Left renal pelvis (tissue), 4 donors: ENCODE results near the gene ARSA. TPM values are rescaled to one million over a fixed set of nuclear protein-coding genes. Genes with fewer than 3 reads are reported as not detected.
"Not testable (repeated sequence)": the region's sequence is repeated elsewhere in the genome, so short reads cannot be mapped to it uniquely, and the experiment has no call there.

Experiments
- DNase-seq, 4 donors: peaks; one replicate each; pipeline ENCODE4 v3.0.0-alpha.2; 2013; ENCODE audit warnings: low read depth in 4 of 4, low spot score in 3 of 4
- polyA plus RNA-seq, 4 donors: library from polyadenylated mRNA; unstranded; fragments of 120-200 nt; gene quantifications; one replicate each; pipeline ENCODE4 v1.2.1, GENCODE V29; 2013; ENCODE audit not compliant: insufficient read length in 4 of 4

Gene ARSA
- 10 to 100 TPM in 3 of 4 donors, 1 to 10 TPM in 1; 6.3 to 26.6 (median 13.4) TPM for polyA plus RNA-seq

DNA sequence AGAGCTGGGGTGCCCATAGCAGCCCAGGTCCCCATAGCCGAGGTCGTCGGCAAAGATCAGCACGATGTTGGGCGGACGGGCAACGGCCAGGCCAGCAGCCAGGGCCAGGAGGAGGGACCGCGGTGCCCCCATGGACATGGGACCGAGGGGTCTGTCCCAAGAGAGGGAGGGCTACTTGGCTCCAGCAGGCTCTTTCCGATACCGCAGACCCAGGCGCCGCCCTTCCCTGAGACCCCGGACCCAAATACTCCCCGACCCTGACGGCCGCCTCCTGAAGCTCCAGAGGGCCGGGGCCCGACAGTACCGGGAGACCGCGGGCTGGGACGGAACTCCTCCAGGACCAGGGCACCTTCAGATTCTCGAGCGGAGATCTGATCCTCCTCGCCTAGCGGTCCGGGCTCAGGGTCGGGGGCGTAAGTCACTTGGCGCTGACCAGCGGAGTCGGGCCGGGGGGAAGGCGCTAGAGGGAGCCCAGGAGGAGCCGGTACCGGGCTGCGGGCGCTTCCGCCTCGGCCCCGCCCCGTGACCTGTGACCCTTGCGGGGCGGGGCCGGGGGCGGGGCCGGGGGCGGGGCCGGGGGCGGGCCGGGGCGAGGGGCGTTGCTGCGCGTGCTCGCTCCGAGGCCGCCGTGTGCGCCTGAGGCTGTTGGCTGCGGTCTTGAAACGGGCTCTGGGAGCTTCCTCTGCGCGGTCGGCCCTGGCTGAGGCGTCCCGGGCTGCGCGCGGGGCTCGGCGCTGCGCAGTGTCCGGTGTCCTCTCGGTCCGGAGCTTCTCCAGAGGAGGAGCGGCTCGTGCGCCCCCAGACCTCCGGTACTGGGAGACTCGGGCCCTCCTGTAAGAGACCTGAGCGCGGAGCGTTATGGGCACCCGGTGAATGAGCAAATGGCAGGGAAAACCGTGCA is at the start of gene ARSA:
Gene ARSA (minus strand): TSS at position 511 of the 901 bp plus-strand sequence. CDS start 373 bp downstream, at position 138.
- DNase-seq, result peak; percentile 43 to 59 (median 52)

DNA sequence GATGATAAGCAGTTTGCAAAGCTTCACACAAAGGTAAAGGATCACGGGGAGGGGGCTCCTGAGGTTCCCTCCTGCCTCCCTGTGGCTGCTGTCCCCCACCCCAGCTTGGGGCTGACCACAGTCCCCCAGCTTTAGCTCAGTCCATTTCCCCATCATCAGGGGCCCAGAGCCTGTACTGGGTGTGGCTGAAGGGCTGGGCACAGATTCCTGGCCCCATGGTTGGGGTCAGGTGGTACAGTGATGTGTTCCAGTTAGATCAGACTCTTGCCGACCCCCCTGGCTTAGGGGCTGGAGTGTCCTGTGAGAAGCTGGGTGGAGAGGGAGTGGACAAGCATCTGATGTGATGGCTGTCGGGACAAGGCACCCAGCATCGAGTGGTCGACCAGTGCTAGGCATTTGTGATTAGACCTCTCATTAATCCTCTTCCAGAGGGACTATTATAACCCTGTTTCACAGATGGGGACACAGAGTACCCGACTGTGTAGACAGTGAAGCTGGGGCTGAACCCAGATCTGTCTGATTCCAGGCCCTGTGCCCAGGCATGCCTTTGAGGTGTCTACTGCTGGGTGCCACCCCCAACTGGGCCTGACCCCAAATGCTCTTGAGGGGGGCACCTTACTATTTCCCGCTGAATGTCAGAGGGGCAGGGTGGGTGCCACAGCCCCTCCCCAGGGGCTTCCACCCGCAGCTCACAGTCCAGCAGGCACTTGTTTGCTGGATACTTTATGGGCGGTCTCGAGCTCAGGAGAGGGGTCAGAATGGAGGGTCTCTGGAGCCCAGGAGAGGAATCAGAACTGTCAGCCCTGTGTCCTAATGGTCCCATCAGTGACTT is 48.9 kb upstream of the ARSA start:
- DNase-seq, result no peak

DNA sequence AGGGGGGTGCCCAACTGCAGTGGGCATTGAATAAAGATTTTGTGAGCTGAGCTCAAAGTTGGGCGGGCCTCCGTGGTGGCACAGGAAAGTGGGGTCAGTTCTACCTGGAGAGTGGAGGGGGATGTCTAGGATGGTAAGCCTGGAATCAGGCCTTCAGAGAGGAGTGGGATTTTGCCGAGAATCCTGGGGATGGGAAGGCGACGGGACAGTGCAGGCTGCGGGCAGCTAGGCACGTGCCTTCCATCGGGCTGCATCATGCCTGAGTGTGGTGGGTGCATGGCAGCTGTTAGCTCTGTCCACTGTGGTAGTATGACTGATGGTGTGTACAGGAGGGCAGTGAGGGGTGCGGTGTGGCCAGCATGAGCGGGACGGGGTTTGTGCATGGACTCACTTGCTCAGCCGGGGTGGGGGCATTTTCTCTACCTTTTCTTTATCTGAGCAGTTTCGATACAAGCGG is 48.3 kb upstream of the ARSA start:
- DNase-seq, result no peak

DNA sequence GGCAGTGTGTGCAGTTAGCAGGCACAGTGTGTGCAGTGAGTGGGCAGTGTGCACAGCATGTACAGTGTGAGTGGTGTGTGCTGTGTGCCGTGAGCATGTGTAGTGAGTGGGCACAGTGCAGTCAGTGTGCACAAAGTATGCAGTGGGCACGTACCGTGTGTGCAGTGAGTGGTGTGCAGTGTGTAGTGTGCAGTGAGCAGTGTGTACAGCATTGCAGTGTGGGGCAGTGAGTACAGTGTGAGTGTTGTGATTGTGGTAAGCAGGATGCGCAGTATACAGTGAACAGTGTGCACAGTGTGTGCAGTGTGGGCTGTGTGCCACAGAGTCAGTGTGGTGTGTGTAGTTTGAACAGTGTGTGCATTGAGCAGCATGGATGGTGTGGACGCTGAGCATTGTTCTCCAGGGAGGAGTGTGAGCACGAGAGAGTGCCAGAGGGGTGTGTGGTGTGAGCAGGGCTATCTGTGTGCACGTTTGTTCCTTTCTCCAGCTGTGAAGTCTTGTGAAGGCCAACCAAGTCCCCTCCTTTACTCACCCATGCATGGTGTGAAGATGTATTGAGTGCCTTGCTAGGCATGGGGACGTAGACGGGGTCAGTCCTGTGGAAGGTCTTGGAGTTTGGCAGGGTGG is 47.7 kb upstream of the ARSA start:
- DNase-seq, result no peak

DNA sequence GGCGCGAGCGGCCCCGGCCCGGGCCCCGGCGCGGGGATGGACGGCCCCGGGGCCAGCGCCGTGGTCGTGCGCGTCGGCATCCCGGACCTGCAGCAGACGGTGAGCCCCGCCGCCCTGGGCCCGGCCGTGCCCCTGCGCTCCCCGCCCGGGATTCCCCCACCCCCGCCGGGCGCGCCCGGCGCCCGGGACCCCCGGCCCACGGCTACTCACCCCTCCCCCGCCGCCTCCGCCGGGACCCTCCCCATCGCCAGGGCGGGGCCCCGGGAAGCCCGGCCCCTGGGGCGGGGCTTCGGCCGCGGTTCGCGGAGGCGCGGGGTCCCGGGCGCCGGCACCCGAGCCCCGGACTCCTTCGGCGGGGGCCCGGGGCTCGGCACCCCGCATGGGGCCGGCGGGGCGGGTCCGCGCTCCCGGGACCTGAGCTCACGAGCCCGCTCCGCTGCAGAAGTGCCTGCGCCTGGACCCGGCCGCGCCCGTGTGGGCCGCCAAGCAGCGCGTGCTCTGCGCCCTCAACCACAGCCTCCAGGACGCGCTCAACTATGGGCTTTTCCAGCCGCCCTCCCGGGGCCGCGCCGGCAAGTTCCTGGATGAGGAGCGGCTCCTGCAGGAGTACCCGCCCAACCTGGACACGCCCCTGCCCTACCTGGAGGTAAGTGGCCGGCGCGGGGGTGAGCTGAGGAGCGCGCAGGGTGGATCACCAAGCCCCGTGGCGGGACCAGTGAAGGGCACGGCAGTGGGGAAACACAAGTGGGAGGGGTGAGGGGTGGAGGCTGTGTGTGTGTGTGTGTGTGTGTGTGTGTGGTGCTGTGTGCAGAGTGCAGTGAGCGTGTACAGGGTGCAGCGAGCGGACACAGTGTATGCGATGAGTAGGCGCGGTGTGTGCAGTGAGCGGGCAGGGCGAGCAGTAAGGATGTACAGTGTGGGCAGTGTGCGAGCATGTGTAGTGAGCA is 46.9 kb upstream of the ARSA start:
- no peak for DNase-seq

DNA sequence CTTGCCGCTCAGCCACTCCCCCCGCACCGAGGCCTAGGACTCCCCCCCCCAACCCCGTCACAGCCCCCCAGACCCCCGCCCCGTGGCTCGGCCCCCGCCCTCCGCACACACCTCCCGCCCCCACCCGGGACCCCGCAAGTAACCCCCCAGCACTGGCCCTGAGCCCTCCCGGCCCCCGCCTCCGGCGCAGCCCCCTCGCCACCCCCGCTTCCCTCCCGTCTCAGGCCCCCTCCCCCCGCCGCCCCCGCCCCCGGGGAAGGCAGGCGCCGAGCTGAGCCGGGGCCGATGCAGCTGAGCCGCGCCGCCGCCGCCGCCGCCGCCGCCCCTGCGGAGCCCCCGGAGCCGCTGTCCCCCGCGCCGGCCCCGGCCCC is 46.2 kb upstream of the ARSA start:
- no peak for DNase-seq

DNA sequence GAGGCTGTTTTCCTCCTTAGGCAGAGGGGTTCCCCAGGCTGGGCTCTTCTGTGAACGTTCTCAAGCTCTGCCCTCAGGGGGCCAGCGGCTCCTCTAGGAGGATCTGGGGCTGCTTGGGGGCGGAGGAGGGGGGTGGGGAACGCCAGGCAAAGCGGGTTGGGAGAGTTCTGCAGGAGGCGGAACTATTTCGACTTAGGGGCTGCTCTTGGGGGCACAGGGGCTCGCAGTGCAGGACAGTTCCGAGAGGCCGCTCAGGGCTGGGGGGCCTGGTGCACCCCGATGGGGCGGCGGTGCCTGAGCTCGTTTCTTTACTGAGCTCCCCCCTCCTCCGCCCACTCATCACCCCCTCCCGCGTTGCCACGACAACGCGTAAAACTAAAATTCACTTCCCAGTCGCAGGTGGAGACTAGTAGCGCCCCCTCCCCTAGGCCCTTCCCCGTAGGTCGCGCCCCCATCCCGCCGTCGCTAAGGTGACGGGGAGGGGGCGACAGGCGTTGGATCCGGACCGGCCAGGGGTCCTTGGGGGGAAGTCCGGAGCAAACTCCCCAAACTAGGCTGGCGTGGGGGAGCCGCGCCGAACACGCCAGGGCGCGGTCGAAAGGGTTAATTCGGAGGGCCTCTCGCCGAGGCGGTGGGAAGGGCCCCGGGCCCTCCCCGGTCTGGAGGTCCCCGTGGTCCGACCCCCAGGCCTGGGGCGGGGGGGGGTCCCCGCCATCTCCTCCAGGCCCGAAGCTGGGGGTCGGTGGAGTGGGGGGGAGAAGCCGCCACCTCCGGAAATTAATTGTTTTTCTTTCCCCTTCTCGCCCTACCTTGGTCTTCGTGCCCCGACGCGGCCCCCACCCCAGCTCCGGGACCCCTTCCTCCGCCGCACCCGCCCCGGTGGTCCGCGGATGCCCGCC is 45.5 kb upstream of the ARSA start:
- DNase-seq, result no peak

DNA sequence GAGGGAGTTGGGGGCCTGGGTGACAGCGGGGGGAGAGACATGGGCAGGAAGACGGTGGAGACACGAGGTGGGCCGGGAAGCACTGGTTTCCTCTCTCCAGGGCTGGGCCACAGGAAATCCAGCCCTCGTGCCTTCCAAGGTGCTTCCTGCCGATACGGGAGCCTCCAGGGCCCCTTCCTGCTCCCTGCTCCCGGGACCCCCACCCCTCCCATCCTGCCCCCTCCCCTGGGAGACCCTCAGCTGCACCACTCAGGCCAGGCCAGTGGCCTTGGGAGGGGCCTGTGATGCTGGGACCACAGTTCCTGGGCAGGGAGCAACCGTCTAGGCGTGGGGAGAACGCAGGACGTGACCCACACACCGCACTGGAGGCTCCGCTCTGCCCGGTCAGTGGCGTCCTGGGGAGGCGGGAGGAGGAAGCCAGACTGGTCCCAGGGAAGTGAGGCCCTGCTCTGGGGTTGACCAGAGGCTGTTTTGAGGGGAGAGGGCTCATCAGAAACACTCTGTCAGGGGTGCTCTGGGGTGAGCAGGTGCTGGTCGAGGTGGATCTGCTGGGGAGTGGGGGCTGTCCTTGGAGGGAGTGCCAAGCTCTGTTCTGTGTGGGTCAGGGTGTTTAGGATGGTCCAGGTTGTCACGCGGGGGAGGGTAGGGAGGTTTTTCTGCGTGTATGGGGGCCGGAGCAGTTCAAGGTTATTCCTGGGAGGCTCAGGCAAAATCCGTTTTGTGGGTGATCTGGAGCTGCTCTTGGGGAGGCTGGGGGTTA is 44.7 kb upstream of the ARSA start, which contains the start of gene SHANK3:
Gene SHANK3 (plus strand): TSS at position 353 of the 760 bp plus-strand sequence.
- no peak for DNase-seq

DNA sequence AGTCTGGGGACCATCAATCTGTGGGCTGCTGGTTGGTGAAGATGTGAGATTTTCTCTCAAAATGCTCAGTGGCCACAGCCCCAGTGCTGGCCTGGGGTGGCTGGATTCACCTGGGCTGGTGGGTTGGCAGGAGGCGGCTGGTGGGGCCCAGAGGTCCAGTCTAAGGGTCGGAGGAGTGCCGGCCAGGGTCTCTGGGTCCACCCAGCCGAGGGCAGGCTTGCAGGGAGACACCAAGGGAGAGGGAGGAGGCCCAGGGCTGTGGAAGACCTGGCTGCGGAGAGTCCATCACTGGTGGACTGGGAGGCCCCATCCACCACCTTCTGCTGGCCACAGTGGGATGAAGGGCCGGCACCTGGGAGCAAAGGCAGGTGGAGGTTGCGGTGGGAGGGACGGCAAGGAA is 44.1 kb upstream of the ARSA start:
- DNase-seq, result no peak

DNA sequence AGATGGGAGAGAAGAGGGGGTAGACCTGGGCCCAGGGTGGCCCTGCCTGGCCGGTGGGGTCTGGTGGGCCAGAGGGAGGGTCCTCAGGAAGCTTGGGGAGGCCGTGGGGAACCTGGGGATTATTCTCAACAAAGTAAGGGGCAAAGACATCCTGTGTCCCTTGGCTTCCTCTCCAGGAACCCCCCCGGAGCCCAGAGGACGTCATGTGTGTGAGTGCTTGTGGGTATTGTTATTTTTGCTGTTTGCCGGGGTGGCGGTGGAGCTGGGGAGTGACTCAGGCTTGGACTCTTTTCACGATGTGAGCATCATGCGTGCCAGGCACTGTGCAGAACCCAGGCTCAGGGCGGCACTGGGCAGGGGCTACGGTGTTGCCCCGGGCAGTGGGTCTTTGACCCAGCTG is 43.7 kb upstream of the ARSA start:
- DNase-seq, result no peak

DNA sequence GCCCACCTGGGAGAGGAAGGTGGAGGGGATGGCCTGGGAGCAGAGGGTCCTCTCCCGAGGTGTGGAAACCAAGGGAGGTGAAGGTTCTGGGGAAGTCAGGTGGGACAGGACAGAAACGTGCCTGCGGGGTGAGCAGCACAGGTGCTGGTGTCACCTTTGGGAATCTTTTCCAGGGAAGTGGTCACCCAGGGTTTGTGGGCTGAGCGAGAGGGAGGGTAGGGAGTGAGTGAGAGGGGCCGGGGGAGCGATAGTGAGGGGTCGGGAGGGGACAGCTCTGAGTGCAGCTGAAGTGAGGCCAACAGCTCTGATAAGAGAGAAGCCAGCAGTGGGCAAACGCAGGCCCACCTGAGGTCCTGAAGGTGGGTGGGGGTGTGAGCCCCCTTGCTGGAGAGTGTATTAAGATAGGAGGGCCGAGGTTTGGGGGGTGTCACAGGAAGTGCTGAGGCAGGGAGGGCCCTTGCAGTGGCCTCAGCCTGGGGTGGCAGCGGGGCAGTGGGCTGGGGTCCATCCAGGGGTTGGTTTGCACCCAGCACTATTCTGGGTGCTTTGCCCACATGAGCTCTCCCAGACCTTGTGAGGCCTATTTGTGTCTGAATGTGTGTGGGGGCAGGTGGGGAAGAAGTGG is 43.1 kb upstream of the ARSA start:
- DNase-seq, result no peak

DNA sequence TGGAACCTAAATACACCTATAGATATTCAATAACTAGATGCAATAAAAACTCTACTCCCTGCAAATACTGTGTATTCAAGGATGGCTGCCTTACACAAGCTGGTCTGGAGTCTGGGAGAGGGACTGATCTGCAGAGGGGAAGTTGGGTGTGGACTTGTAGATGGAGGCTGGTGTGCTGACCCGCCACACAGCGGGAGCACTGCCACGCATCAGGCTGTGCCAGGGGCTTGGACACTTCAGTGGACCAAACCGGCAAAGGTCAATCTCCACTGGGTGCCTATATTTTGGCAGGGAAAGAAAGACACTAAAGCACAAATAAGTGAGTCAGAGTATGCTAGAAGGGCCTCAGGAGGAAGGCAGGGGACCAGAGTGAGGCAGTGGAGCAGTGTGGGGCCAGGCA is 42.6 kb upstream of the ARSA start:
- DNase-seq, result no peak

DNA sequence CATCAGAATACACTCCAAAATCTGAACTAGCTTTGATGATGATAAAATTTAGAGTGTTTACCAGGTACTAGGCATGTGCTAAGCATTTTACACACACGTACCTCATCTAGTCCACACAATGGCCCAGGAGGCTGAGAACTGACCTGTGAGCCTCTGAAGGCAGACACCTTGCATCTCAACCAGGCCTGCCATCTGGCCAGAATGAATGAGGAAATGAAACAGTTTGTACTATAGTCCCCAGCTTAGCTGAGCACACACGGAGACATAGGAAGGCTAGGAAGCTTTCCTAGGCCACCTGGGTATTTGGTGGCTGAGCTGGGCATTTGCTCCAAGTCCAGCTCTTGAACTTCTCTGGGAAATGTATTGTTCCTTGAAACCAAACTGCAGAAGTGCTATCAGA is 37.8 kb upstream of the ARSA start:
- no peak for DNase-seq

DNA sequence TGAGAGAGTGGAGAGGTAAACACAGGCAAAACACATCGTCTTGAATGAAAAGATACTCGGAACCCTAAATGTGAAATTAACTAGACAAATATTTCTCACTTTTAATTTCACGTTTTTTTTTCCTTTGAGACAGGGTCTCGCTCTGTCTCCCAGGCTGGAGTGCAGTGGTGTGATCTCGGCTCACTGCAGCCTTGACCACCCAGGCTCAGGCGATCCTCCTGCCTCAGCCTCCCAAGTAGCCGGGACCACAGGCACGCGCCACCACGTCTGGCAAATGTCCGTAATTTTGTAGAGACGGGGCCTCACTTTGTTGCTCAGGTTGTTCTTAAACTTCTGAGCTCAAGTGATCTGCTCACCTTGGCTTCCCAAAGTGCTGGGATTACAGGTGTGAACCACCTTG is 37.3 kb upstream of the ARSA start:
- no peak for DNase-seq

DNA sequence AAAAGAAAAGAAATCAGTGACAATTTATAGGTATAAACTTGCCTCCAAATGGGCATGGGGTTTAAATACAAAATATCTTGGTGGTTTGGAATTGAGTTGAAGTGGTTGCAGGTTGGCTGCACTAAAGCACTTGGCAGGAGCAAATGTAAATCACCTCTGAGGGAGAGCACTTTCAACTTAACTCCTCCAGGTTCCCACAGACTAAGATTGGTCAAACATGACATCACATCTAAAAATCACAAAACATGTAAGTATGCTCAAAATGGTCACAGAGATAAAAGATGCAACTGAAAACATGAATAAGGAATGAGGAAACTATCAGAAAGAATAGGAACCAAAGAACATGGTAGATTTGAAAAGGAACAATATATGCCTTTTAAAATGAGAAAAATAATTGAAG is 32.4 kb upstream of the ARSA start:
- no peak for DNase-seq

DNA sequence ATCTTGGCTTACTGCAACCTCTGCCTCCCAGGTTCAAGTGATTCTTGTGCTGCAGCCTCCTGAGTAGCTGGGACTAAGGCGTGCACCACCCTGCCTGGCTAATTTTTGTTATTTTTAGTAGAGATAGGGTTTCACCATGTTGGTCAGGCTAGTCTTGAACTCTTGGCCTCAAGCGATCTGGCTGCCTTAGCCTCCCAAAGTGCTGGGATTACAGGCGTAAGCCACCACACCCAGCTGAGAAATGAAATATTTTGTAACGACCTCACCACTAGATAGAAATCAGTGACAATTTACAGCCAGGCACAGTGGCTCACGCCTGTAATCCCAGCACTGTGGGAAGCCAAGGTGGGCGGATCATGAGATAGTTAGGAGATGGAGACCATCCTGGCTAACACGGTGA is 31.8 kb upstream of the ARSA start:
- not testable (repeated sequence) for DNase-seq

DNA sequence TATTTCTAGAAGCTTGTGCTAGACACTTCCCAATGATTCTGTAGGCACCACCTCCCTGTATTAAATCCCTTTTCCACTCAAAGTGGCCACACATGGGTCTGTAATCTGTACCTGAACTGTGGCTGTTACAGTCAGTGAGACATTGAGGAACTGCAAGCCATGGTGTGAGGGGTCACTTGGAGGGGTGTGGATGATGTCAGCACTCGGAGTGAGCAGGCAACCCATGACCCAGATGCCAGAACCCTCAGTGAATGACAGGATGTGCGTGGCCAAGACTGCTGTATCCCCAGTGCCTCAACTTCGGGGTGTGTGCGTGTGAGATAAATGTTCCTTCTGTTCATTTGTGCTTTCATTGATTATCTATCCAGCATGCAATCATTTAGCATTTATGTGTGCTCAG is 30.0 kb upstream of the ARSA start:
- no peak for DNase-seq
